GM20000 (cell line): ENCODE results near the gene DDX54.
A peak's percentile ranks its signal among the peaks of the same experiment; 100 is the strongest.

ENCODE experiments used
- DNase-seq: peaks from one replicate; pipeline ENCODE4 v3.0.0; 2012; ENCODE audit warnings: low spot score
- TF ChIP-seq, protein P1 (sequence below): IDR thresholded peaks from 2 replicates; pipeline ENCODE4 v1.5.1; 2012; ENCODE audit warnings: mild to moderate bottlenecking, control low read depth; ENCODE audit errors: extremely low read depth, missing control alignments

DDX54 gene

DNA sequence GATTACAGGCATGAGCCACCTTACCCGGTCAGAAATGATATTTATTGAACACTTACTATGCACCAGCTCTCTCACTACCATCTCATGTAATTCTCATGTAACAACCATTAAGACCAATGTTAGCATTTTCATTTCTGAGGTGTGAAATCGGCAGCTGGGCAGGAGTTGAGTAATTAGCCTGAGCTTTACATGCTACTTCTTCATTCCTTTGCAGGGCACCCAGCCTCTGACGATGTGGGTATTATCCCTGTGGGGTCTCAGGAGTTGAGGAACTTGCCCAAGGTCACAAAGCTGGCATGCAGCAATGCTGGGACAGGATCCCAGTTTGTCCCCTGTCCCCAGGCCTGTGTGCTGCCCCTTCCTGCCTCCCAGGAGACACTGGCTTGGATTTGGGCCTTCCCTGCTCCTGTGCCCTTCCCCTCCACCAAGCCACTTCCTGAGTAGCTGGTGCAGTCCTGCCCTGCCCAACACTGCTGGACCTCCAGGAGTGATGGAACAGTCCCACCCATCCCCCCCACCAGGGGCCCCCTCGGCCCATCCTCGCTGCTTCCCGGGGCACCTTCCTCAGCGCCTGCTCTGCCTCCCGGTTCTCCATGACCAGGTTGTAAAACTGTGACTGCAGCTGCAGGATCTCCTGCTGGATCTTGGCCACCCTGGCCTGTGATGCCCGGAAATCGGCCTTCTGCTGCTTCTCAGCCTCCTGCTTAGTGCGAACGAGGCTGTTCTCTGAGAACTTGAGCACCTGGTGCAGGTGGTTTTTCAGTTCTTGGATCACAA lies 14.9 kb upstream of the DDX54 start:
- no peak for DNase-seq
- TF ChIP-seq, protein P1, sequence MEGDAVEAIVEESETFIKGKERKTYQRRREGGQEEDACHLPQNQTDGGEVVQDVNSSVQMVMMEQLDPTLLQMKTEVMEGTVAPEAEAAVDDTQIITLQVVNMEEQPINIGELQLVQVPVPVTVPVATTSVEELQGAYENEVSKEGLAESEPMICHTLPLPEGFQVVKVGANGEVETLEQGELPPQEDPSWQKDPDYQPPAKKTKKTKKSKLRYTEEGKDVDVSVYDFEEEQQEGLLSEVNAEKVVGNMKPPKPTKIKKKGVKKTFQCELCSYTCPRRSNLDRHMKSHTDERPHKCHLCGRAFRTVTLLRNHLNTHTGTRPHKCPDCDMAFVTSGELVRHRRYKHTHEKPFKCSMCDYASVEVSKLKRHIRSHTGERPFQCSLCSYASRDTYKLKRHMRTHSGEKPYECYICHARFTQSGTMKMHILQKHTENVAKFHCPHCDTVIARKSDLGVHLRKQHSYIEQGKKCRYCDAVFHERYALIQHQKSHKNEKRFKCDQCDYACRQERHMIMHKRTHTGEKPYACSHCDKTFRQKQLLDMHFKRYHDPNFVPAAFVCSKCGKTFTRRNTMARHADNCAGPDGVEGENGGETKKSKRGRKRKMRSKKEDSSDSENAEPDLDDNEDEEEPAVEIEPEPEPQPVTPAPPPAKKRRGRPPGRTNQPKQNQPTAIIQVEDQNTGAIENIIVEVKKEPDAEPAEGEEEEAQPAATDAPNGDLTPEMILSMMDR: no peak

DNA sequence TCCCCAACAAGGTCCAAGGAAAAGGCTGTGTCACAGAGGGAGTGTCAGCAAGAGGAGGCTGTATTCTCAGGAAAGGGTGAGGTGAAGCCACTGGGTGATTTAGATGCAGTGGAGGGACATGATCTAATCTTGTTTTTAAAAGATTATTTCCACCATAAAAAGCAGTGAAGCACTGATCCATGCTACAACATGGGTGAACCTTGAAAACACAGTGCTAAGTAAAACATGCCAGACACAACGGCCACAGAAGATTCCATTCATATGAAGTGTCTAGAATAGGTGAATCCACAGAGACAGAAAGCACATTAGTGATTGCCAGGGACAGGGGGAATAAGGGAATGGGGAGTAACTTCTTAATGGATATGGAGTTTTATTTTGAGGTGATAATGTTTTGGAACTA lies 13.0 kb upstream of the DDX54 start:
- TF ChIP-seq, protein P1: no peak
- DNase-seq: no peak

DNA sequence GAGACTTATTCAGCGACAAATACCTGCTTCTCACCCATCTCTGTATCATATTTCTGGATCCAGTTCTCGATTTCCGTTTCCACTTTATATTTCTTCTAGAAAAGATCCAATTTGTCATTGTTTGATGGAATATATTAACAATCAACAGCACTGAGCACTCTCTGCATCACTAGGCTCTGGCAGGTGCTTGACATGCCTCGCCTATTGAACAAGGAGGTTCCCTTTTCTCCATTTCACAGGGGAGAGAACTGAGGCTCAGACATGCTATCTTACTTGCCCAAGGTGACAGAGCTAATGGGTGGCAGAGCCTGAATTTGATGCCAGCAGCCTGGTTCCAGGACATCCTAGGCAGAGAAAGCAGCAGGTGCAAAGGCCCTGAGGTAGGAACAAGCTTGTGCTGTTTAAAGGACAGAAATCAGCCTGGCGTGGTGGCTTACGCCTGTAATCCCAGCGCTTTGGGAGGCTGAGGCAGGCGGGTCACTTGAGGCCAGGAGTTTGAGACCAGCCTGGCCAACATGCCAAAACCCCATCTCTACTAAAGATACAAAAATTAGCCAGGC lies 12.3 kb upstream of the DDX54 start:
- TF ChIP-seq, protein P1: no peak
- DNase-seq: no peak

DNA sequence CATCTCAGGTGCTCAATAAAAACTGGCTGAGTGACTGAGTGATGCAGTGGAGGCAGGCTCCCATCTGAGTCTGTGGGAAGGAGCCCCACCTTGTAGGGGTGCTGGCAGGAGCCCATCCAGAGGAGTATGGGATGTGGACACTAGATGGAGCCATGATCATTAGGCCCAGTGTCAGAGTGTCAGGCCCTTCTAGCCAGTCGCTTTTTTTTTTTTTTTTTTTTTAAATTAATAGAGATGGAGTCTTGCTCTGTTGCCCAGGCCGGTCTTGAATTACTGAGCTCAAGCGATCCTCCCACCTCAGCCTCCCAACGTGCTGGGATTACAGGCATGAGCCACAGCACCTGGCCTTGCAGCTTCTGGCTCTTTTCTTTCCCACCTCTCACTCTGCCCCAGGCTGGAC lies 11.7 kb upstream of the DDX54 start:
- TF ChIP-seq, protein P1: peak; percentile 38
- peak; percentile 89 for DNase-seq

DNA sequence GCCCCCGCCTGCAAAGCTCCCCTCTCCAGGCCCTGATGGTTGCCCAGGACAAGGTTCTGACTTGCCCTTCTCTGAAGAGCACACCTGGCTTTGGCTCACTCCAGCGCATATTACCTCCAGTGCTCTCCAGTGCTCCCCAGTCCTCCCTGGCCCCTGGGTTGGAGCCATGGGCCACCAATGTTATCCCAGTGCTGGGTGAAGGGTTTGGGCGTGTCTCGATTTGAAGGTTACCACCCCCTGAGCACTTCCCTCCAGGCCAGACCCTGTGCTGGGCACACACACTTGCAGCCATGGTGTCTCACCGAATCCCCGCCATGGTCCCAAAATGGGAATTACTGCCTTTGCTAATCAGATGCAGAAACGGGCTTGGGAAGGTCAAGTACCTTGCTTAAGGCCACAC lies 11.3 kb upstream of the DDX54 start:
- DNase-seq: no peak
- TF ChIP-seq, protein P1: no peak

DNA sequence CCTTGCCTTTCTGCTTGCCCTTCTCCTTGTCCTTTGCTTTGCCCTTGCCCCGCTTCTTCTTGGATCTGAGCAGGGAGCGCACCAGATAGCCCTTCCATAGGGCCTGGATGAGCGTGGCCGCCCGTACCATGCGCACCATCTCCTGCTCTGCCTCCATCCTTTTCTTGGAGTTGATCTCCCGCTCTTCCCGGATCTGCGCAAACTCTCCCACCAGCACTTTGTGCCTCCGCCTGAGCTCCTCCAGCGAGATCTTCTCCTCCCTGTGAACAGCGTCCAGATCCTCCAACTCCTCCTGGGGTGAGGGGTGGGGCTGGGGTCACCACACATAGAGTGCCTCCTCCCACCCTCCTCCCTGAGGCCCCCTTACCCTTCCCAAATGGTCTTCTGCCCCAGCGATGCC lies 10.3 kb upstream of the DDX54 start:
- TF ChIP-seq, protein P1: no peak
- no peak for DNase-seq

DNA sequence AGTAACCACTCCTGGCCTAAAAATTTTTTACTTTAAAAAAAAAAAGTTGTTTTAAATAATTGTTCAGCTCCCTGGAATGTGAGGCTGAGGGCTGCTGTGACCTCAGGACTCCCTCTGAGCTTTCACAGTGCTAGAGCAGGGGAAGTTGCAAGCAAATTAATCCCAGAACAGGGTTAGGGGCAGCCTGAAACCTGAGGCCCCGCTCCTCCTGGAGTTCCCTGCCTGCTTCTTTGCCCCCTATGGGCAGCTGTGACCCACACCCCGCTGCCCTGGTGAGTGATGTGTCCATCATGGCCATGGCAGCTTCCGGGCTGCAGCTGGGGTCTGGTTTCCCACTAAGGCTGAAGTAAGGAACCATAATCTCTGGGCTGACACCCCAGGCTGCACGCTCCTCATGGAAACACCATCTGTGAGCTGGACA lies 9.7 kb upstream of the DDX54 start:
- no peak for DNase-seq
- TF ChIP-seq, protein P1: no peak
